HG03432 (cell line): ENCODE measurements around the gene SORCS2.

Experiments
- ATAC-seq: cut with Tn5 transposase; IDR thresholded peaks from one replicate; pipeline ENCODE4 v1.9.1; 2021; ENCODE audit warnings: mild to moderate bottlenecking, moderate library complexity; ENCODE audit not compliant: unreplicated experiment

Gene SORCS2

GRCh38 chr4:7761312-7761711 lies 569.0 kb downstream of the SORCS2 start:
- ATAC-seq, result no peak

- peak; percentile 64 for ATAC-seq
Observed at GRCh38 chr4:7761720-7762119, 569.4 kb downstream of the SORCS2 start.

GRCh38 chr4:7762376-7763030 lies 570.2 kb downstream of the SORCS2 start:
- ATAC-seq, result no peak

GRCh38 chr4:7763106-7763505 lies 570.8 kb downstream of the SORCS2 start:
- ATAC-seq, result no peak

- ATAC-seq, result no peak
Observed at GRCh38 chr4:7763788-7764187, 571.5 kb downstream of the SORCS2 start.

- no peak for ATAC-seq
Observed at GRCh38 chr4:7764466-7764865, 572.1 kb downstream of the SORCS2 start.

GRCh38 chr4:7765666-7766065 lies 573.3 kb downstream of the SORCS2 start:
- ATAC-seq, result no peak

GRCh38 chr4:7766086-7766485 lies 573.7 kb downstream of the SORCS2 start:
- no peak for ATAC-seq

GRCh38 chr4:7766661-7767345 lies 574.5 kb downstream of the SORCS2 start:
- no peak for ATAC-seq

- ATAC-seq, result no peak
Observed at GRCh38 chr4:7767526-7767925, 575.2 kb downstream of the SORCS2 start.

GRCh38 chr4:7767966-7768365 lies 575.6 kb downstream of the SORCS2 start:
- ATAC-seq, result no peak

GRCh38 chr4:7768736-7769135 lies 576.4 kb downstream of the SORCS2 start:
- no peak for ATAC-seq

GRCh38 chr4:7769396-7770223 lies 577.3 kb downstream of the SORCS2 start:
- ATAC-seq, result no peak

- no peak for ATAC-seq
Observed at GRCh38 chr4:7770224-7771050, 578.1 kb downstream of the SORCS2 start.

GRCh38 chr4:7771056-7771455 lies 578.7 kb downstream of the SORCS2 start:
- ATAC-seq, result no peak

- ATAC-seq, result peak; percentile 89
Observed at GRCh38 chr4:7771541-7772507, 579.5 kb downstream of the SORCS2 start.

- no peak for ATAC-seq
Observed at GRCh38 chr4:7772711-7773385, 580.5 kb downstream of the SORCS2 start.

- no peak for ATAC-seq
Observed at GRCh38 chr4:7773401-7774180, 581.3 kb downstream of the SORCS2 start.
